IMR-90 (cell line): ENCODE measurements around the gene ANKLE1. TPM values are rescaled to one million over a fixed set of nuclear protein-coding genes. Genes with fewer than 3 reads are reported as not detected.

Experiments used
- ATAC-seq: fragments of 200-7000 bp; cut with Tn5 transposase; 2 replicates; pipeline ENCODE4 v1.9.1; 2020; ENCODE audit warnings: low read depth, mild to moderate bottlenecking, moderate library complexity
- BruUV-seq: library from RNA; stranded (reverse); fragments of 400-500 nt; replicated peaks from 2 replicates; lab custom pipeline; 2021; lab: Mats Ljungman, UMichigan
- CTCF ChIA-PET: fragments of 300-600 bp; formaldehyde crosslinking; extraction: SDS; loops from one replicate; lab custom pipeline; 2021; ENCODE audit warnings: antibody characterized with exemption; lab: Yijun Ruan, JAX
- POLR2A ChIA-PET: fragments of 300-600 bp; sonication (Branson Sonifier 250); formaldehyde crosslinking; loops from one replicate; lab custom pipeline; 2022; ENCODE audit warnings: antibody characterized with exemption; ENCODE audit not compliant: unreplicated experiment; lab: Charles Lee
- DNase-seq: peaks from one replicate; pipeline ENCODE4 v3.0.0; 2013
- H2AFZ ChIP-seq: replicated peaks from 2 replicates; pipeline ENCODE3; 2013; ENCODE audit warnings: low read length, mild to moderate bottlenecking; ENCODE audit not compliant: poor library complexity
- H2AK5ac ChIP-seq: 2 replicates; pipeline ENCODE4 v1.6.1; 2013; ENCODE audit warnings: low read depth, low read length, inconsistent platforms
- H2AK9ac ChIP-seq: replicated peaks from 2 replicates; pipeline ENCODE3; 2013; ENCODE audit warnings: mild to moderate bottlenecking, low read depth, low read length, moderate library complexity; ENCODE audit not compliant: poor library complexity
- H2BK120ac ChIP-seq: 2 replicates; pipeline ENCODE4 v1.6.1; 2013; ENCODE audit warnings: low read depth, low read length, inconsistent platforms
- H2BK15ac ChIP-seq: 3 replicates; pipeline ENCODE4 v1.6.1; 2013; ENCODE audit warnings: low read depth, low read length, inconsistent platforms
- H2BK20ac ChIP-seq: 2 replicates; pipeline ENCODE4 v1.6.1; 2013; ENCODE audit warnings: low read depth, mild to moderate bottlenecking, inconsistent platforms, low read length, moderate library complexity
- H2BK5ac ChIP-seq: 2 replicates; pipeline ENCODE4 v1.6.1; 2013; ENCODE audit warnings: mild to moderate bottlenecking, low read depth, low read length, inconsistent platforms; ENCODE audit not compliant: poor library complexity, severe bottlenecking
- H3K14ac ChIP-seq: replicated peaks from 2 replicates; pipeline ENCODE4 v1.6.1; 2013; ENCODE audit warnings: low read depth, low read length, inconsistent platforms
- H3K18ac ChIP-seq: 2 replicates; pipeline ENCODE4 v1.6.1; 2013; ENCODE audit warnings: low read depth, low read length, control low read depth
- H3K23ac ChIP-seq: 2 replicates; pipeline ENCODE4 v1.6.1; 2013; ENCODE audit warnings: low read depth, low read length, inconsistent platforms
- H3K27ac ChIP-seq: 2 replicates; pipeline ENCODE4 v1.5.1; 2013; ENCODE audit warnings: mild to moderate bottlenecking, control low read depth, low read length; ENCODE audit not compliant: insufficient read depth
- H3K27me3 ChIP-seq: 2 replicates; pipeline ENCODE4 v1.6.1; 2013; ENCODE audit warnings: low read length; ENCODE audit not compliant: control insufficient read depth, insufficient read depth
- H3K36me3 ChIP-seq: 2 replicates; pipeline ENCODE4 v1.6.1; 2013; ENCODE audit warnings: low read length, mixed read lengths; ENCODE audit not compliant: control insufficient read depth, insufficient read depth
- H3K4ac ChIP-seq: 2 replicates; pipeline ENCODE4 v1.6.1; 2013; ENCODE audit warnings: low read depth, low read length, inconsistent platforms
- H3K4me1 ChIP-seq: 2 replicates; pipeline ENCODE4 v1.6.1; 2013; ENCODE audit warnings: low read length, mixed read lengths; ENCODE audit not compliant: control insufficient read depth, insufficient read depth
- H3K4me2 ChIP-seq: 2 replicates; pipeline ENCODE4 v1.6.1; 2013; ENCODE audit warnings: low read depth, mild to moderate bottlenecking, control low read depth, low read length, moderate library complexity
- H3K4me3 ChIP-seq: 2 replicates; pipeline ENCODE4 v1.5.1; 2013; ENCODE audit warnings: low read depth, mild to moderate bottlenecking, control low read depth, low read length, moderate library complexity; ENCODE audit not compliant: insufficient read depth
- H3K56ac ChIP-seq: 2 replicates; pipeline ENCODE4 v1.6.1; 2013; ENCODE audit warnings: low read length, inconsistent platforms; ENCODE audit not compliant: insufficient read depth; ENCODE audit errors: extremely low read depth
- H3K79me1 ChIP-seq, 2 experiments: 2 replicates each; pipeline ENCODE4 v1.6.1; 2013; ENCODE audit warnings: low read length in 2 of 2, inconsistent platforms in 1 of 2, low read depth in 1 of 2
- H3K9ac ChIP-seq: 2 replicates; pipeline ENCODE4 v1.6.1; 2013; ENCODE audit warnings: low read depth, low read length, control low read depth
- H3K9me1 ChIP-seq: 2 replicates; pipeline ENCODE4 v1.6.1; 2013; ENCODE audit warnings: low read length, inconsistent platforms; ENCODE audit not compliant: insufficient read depth
- H3K9me3 ChIP-seq: 2 replicates; pipeline ENCODE4 v1.6.1; 2013; ENCODE audit warnings: low read length; ENCODE audit not compliant: control insufficient read depth, insufficient read depth
- H4K20me1 ChIP-seq: 2 replicates; pipeline ENCODE4 v1.6.1; 2013; ENCODE audit warnings: low read length, inconsistent platforms; ENCODE audit not compliant: insufficient read depth
- H4K5ac ChIP-seq: 2 replicates; pipeline ENCODE4 v1.6.1; 2013; ENCODE audit warnings: mild to moderate bottlenecking, low read depth, low read length, control low read depth
- H4K8ac ChIP-seq, 2 experiments: 2 replicates each; pipeline ENCODE4 v1.6.1; 2013; ENCODE audit warnings: low read depth in 2 of 2, low read length in 2 of 2, control low read depth in 1 of 2, inconsistent platforms in 1 of 2
- H4K91ac ChIP-seq: 2 replicates; pipeline ENCODE4 v1.6.1; 2013; ENCODE audit warnings: low read depth, low read length, inconsistent platforms; ENCODE audit not compliant: insufficient read depth
- CHD1 ChIP-seq: IDR thresholded peaks from 2 replicates; pipeline ENCODE4 v1.6.1; 2012; ENCODE audit warnings: low read depth, low read length, improper control_type of control experiment
- FOS ChIP-seq: fragments of 150-350 bp; IDR thresholded peaks from 2 replicates; pipeline ENCODE4 v1.6.1; 2016; ENCODE audit warnings: low read depth, low read length
- MAFK ChIP-seq: IDR thresholded peaks from 2 replicates; pipeline ENCODE4 v1.6.1; 2012; ENCODE audit warnings: low read depth, low read length, improper control_type of control experiment
- MAZ ChIP-seq: IDR thresholded peaks from 2 replicates; pipeline ENCODE4 v1.6.1; 2012; ENCODE audit warnings: low read depth, mild to moderate bottlenecking, low read length, improper control_type of control experiment, moderate library complexity, borderline replicate concordance
- NFE2L2 ChIP-seq: fragments of 150-350 bp; IDR thresholded peaks from 2 replicates; pipeline ENCODE4 v1.6.1; 2016; ENCODE audit warnings: low read depth, mild to moderate bottlenecking, low read length
- POLR2A ChIP-seq: IDR thresholded peaks from 2 replicates; pipeline ENCODE4 v1.6.1; 2012; ENCODE audit warnings: mild to moderate bottlenecking, low read depth, low read length
- RAD21 ChIP-seq: IDR thresholded peaks from 2 replicates; pipeline ENCODE4 v1.6.1; 2012; ENCODE audit warnings: low read length, improper control_type of control experiment
- RCOR1 ChIP-seq: IDR thresholded peaks from 2 replicates; pipeline ENCODE4 v1.6.1; 2012; ENCODE audit warnings: mild to moderate bottlenecking, low read length, improper control_type of control experiment; ENCODE audit not compliant: insufficient replicate concordance
- RFX5 ChIP-seq: IDR thresholded peaks from 2 replicates; pipeline ENCODE4 v1.8.0; 2012; ENCODE audit warnings: low read depth, mild to moderate bottlenecking, low read length, moderate library complexity
- SMC3 ChIP-seq: fragments of 150-350 bp; IDR thresholded peaks from 2 replicates; pipeline ENCODE4 v1.6.1; 2016; ENCODE audit warnings: low read depth, mild to moderate bottlenecking, antibody characterized with exemption, low read length, moderate library complexity
- WGBS, 2 experiments: methylation state at CpG; one replicate each; pipeline versions ENCODE4 v1.1.5 to v1.1.7; 2013; ENCODE audit warnings: missing lambda C conversion rate in 2 of 2; ENCODE audit not compliant: insufficient read length in 1 of 2; ENCODE audit errors: extremely low coverage in 2 of 2; 5-methylcytosine and 5-hydroxymethylcytosine counted together
- dilution Hi-C: fragments of 300-500 bp; cut with HindIII; formaldehyde crosslinking; loops from one replicate; pipeline ENCODE4 v1.14.3; 2018; ENCODE audit warnings: low sequenced_read_pairs; ENCODE audit not compliant: unreplicated experiment
- in situ Hi-C: fragments of 300-500 bp; cut with MboI; formaldehyde crosslinking; loops from 3 replicates; pipeline ENCODE4 v1.14.3; 2019; ENCODE audit warnings: low sequenced_read_pairs, inconsistent platforms, mixed read lengths
- intact Hi-C: fragments of 100-400 bp; cut with micrococcal nuclease; formaldehyde crosslinking; loops from 2 replicates; pipeline ENCODE4 v1.10.0; 2022
- polyA plus RNA-seq, 3 experiments: library from polyadenylated mRNA; depleted of rRNA; stranded (reverse); fragments of >200 nt; gene quantifications; 2 replicates each; pipeline ENCODE4 v1.2.3, GENCODE V29; 2012; ENCODE audit warnings: low replicate concordance in 1 of 3
- total RNA-seq: library from RNA; depleted of rRNA; stranded (reverse); fragments of >200 nt; gene quantifications from 2 replicates; pipeline ENCODE4 v1.2.3, GENCODE V29; 2012
- TF ChIP-seq, protein P1 (sequence below): fragments of 150-350 bp; IDR thresholded peaks from 2 replicates; pipeline ENCODE4 v1.6.1; 2017; ENCODE audit warnings: mild to moderate bottlenecking, antibody characterized with exemption, low read length, low read depth
- TF ChIP-seq, protein P2 (sequence below): conservative IDR thresholded peaks from 2 replicates; pipeline ENCODE4 v1.5.1; 2012; ENCODE audit warnings: mild to moderate bottlenecking, low read depth, low read length, improper control_type of control experiment

ANKLE1 gene
- total and polyA plus RNA-seq, 2 of the 4 experiments (the other 2 are of a cell fraction) = under 0.01 to 0.87 TPM

DNA sequence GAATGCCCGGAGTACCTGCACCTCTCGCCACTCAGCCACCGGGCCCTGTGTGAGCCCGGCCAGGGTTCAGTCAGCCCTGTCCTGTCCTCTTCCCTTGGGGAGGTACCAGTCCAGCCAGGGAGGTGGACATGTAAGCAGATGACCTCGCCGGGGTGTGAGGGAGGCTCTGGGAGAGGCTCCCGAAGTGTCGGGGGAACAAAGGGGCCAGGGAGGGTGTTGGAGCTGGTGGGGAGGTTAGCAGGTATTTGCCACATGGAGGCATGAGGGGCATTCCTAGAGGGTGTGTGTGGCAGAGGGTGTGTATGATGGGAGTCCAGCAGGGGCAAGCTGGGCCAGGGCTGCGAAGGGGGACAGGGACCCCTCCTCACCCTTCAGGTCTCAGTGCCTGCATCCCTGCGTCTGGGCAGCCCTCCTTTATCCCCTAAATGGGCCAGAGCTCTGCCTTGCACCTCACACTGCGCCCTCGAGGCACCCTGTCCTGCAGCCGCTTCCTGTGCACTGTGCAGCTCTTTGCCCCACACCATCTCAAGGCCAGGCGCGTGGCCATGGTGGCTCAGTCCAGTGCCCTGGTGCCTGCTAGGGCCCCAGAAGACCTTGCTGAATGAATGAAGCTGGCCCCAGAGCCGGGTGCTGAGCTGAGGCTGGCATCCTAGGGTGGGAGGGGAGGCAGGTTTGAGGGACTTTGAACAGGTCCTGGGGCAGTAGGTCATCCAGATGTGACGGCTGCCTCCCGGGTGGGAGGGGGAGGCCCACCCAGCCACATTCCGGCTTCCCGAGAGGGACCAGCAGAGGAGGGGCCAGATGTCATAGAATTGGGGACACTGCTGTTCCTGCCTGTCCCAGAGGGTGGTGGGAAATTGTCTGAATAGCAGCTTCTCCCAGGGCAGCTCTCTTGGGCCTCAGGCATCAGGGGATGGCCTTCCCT lies 30.8 kb downstream of the ANKLE1 start:
- TF ChIP-seq FOS (no peak), RAD21 (no peak), NFE2L2 (no peak), MAZ (no peak), POLR2A (no peak), CHD1 (no peak), MAFK (no peak), SMC3 (no peak), RCOR1 (no peak), RFX5 (no peak)
- TF ChIP-seq, protein P1, sequence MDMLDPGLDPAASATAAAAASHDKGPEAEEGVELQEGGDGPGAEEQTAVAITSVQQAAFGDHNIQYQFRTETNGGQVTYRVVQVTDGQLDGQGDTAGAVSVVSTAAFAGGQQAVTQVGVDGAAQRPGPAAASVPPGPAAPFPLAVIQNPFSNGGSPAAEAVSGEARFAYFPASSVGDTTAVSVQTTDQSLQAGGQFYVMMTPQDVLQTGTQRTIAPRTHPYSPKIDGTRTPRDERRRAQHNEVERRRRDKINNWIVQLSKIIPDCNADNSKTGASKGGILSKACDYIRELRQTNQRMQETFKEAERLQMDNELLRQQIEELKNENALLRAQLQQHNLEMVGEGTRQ = no peak
- TF ChIP-seq, protein P2, sequence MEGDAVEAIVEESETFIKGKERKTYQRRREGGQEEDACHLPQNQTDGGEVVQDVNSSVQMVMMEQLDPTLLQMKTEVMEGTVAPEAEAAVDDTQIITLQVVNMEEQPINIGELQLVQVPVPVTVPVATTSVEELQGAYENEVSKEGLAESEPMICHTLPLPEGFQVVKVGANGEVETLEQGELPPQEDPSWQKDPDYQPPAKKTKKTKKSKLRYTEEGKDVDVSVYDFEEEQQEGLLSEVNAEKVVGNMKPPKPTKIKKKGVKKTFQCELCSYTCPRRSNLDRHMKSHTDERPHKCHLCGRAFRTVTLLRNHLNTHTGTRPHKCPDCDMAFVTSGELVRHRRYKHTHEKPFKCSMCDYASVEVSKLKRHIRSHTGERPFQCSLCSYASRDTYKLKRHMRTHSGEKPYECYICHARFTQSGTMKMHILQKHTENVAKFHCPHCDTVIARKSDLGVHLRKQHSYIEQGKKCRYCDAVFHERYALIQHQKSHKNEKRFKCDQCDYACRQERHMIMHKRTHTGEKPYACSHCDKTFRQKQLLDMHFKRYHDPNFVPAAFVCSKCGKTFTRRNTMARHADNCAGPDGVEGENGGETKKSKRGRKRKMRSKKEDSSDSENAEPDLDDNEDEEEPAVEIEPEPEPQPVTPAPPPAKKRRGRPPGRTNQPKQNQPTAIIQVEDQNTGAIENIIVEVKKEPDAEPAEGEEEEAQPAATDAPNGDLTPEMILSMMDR = no peak
- POLR2A ChIA-PET = no interaction called here
- 0 out of 2 replicates have a peak overlapping the region, but pooled peaks have one; percentile 25 for H2BK20ac ChIP-seq
- 0 out of 2 replicates have a peak overlapping the region, but pooled peaks have one; percentile 54 for H3K23ac ChIP-seq
- peaks cover 30% of the 10 kb centered on the region for H3K36me3 ChIP-seq
- H4K5ac ChIP-seq = peak overlapping the region; percentile 42; the same call in 1 of the 2 replicates
- in situ Hi-C loops (no loop called here), dilution Hi-C loops (no loop called here), intact Hi-C loops (no loop called here)
- H2BK15ac ChIP-seq = 0 out of 3 replicates have a peak overlapping the region, but pooled peaks have one; percentile 34
- H3K4ac ChIP-seq = peak overlapping the region; percentile 79
- no peak overlapping the region for H3K18ac ChIP-seq
- H3K27ac ChIP-seq = peak overlapping the region; percentile 81
- H3K9me3 ChIP-seq = no peaks in the 10 kb centered on the region
- H3K14ac ChIP-seq = peak overlapping the region; percentile 19
- H3K56ac ChIP-seq = no peak overlapping the region
- peak overlapping the region; percentile 57 for H3K4me2 ChIP-seq
- H4K91ac ChIP-seq = peak overlapping the region; percentile 73
- peak overlapping the region; percentile 92 for H2AK9ac ChIP-seq
- no peak overlapping the region for H2AFZ ChIP-seq
- peak overlapping the region; percentile 22; the same call in 1 of the 2 replicates for H3K9ac ChIP-seq
- DNase-seq = no peak
- peak overlapping the region; percentile 89 for H2BK5ac ChIP-seq
- WGBS, 2 experiments = 62% methylated on average over 4 of the region's 20 CpGs; no CpG with 5 or more reads in 1 of the 2 experiments
- ATAC-seq = no peak
- H3K9me1 ChIP-seq = peaks cover 17% of the 10 kb centered on the region
- H2AK5ac ChIP-seq = peak overlapping the region; percentile 93
- peaks cover 12% of the 10 kb centered on the region for H3K4me1 ChIP-seq
- CTCF ChIA-PET = interaction anchor here (0.6 kb wide), 1 partner anchor 55 kb away, joined by 3 read pairs; no protein-coding TSS in a partner anchor
- peaks cover 34 to 68% of the 10 kb centered on the region in 2 experiments for H3K79me1 ChIP-seq
- H4K8ac ChIP-seq = peak overlapping the region; percentile 30 to 43; a peak in 1 of 4 replicates
- no peaks in the 10 kb centered on the region for H3K27me3 ChIP-seq
- H4K20me1 ChIP-seq = peaks cover 29% of the 10 kb centered on the region
- H2BK120ac ChIP-seq = peak overlapping the region; percentile 47
- BruUV-seq = no TSS peak
- no peak overlapping the region for H3K4me3 ChIP-seq
